Stimulated activated naive CD4-positive, alpha-beta T cell (primary cell): Measurements from ENCODE around the gene DLGAP1.

Experiments used
- DNase-seq, 6 experiments: peaks; one replicate each; lab custom pipeline; 2025; lab: John Stamatoyannopoulos, UW

DLGAP1 gene

DNA sequence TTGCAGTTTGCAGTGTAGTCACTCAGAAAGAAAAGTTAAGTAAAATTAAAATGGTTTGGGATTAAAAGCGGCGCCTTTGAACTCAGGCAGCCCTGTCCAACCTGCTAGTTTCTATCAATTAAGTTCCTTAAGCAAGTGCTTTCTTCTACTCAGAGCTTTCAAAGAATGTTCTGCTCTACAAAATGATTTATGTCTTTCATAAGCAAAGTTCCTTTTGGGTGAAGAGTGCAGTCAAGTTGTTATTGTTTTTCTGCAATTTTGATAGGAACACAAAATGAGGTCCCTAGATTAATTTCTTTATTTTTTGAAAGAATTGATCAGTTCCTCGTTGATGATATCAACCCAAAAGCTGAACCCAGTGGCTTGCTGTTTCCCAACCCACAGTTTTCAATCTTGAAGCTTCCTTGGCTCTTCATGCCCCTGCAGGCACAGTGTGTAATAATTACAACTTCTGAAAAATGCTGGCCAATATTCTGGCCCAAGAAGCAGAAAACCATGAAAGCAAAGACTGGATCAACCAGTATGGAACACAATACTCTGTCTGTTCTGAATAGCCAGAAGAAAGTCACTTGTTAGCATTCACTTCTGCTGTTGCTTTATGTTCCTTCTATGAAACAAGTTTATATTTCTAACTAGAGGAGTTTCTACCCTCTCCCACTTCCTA is 916.0 kb downstream of the DLGAP1 start:
- no peak for DNase-seq

DNA sequence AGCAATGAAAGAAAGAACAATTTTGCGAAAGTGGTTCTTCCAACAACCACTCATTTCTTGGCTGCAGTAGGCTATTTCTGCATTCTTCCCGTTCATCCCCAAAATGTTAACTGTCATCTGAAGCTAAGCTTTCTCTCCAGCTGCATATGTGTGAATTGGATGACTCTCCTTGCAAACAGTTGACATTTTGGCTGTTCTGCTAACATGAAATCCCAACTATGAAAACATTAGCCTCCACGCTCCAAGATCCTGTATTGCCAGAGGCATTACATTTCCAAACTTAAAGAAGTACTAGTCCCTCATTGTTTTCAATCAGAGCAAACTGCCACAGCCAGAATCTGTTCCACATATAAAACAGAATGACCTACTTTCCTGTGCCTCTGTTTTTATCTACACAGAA is 916.7 kb downstream of the DLGAP1 start:
- no peak for DNase-seq

DNA sequence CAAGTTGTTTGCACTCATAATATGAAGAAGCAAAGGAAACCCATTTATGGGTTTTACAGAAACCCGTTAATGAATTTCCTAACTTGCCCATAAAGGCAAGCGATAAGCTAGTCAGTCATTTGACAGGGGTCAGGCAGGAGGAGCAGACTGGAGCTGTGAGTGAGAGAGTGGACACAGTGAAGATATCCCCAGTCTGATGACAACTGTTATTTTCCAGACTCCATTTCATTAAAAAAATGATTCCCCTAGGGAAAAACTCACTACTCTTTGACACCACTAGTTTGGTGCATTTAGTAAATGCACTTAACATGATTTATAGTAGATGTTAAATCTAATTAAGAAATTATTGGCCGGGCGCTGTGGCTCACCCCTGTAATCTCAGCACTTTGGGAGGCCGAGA is 924.3 kb downstream of the DLGAP1 start:
- no peak for DNase-seq

DNA sequence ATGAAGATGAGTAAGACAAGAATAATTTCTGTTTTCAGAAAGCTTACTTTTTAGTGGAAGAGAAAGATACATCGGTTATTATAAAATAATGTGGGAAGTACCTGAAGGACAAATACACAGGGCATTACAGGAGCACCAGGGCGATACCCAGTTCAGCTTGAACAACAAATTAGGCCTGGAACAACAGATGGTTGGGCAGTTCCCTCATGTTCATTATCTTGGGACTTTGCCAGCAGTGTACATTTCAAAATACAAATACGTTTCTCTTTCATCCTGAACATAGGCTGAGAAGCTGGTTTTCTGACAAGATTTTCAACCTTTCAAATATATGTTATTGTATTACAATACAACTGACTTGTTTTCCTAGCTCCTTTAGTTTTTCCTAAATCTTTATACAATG is 925.5 kb downstream of the DLGAP1 start:
- no peak for DNase-seq

DNA sequence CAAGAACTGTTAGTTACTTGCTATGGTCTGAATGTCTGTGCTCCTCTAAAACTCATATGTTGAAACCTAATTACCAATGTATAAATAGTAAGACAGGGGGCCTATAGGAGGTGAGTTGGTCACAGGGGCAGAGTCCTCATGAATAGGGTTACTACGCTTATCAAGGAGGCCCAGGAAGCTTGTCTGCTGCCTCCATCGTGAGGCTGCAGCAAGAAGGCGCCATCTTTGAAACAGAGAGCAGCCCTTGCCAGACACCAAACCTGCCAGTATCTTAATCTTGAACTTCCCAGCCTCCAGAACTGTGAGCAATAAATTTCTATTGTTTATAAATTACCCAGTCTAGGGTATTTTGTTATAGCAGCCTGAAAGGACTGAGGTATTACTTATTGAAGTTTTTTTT is 926.0 kb downstream of the DLGAP1 start:
- DNase-seq = no peak

DNA sequence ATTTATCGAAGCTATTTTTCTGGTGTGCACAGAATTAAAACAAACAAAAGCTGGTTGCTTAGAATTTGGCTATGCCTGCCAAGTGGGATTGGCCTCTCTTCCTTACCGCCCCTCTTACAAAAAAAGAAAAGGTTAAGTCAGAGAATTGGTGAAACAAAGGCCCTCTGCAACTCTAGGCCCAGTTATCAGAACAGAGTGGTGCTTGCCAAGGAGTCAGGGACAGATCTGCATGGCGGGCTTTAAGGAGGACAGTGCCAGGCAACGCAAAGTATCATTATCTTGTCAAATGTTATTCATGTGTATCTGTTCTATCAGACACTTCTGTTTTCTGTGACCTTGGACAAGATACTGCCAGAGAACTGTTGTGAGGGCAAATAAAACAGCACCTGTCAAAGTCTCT is 926.9 kb downstream of the DLGAP1 start:
- DNase-seq = no peak

DNA sequence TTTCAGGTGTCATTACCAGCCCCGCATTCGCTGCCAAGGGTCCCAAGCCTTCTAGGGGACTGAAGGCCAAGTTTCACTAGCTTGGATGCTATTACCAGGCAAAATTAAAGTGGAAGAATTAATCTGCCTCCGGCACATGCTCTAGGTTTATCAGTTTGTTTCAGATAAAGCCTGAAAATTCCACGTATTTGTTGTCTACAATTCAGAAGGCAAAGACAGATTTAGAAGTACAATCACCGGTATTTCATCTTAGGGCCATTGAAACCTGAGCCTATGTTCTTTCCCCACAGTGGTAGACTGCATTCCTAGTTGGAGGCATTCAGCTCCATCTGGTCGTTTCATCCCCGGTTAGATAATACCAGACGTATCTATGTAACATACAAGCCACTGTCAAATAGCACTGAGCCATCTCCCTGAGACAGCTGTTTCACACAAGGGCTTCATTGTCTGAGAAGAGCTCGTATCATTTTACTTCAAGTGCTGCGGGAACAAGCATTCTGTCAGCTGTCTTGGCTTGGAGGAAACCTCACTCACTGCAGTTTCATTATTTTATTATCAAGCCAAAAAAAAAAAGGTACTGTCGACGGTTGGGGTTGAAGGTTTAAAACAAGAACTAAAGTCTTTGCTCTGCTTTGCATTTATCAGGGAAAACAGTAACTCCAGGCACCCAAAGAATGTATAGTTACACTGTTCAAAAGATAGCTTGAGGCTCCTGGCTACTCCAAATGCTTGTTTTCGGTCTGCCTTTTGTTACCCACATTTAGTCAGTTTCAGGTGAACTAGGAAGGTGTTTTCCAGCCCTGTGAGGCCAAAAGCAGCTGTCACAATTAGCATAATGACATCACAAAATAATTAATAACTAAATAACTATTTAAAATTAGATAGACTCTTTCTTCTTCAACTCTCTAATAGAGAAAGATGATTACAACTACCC is 928.4 kb downstream of the DLGAP1 start:
- DNase-seq = no peak

DNA sequence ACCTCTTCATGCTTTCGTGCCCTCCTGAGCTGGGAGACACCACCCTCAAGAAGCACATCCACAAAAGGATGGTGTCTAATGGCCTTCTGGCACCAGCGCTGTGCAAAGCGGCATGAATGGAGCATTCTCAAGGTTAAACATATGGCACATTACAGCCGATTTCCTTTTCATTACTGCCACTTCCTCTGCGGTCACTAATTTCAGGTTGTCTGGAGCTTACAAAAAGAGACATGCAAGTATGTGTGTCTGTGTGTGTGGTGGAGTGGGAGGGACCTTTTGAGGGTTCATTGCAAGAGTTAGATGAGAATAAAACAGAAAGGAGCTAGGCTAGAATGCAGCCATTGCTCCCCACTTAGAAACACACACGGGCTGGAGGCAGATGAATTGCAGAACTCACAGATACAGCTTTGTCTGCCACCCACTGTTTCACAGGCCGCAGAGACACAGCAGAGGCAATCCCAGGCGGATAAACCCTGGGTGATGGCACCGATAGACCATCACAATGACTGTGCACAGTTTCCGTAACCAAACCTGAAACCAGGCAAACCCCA is 929.2 kb downstream of the DLGAP1 start:
- peak in 2 of 6 experiments; percentile 16 to 30 for DNase-seq

DNA sequence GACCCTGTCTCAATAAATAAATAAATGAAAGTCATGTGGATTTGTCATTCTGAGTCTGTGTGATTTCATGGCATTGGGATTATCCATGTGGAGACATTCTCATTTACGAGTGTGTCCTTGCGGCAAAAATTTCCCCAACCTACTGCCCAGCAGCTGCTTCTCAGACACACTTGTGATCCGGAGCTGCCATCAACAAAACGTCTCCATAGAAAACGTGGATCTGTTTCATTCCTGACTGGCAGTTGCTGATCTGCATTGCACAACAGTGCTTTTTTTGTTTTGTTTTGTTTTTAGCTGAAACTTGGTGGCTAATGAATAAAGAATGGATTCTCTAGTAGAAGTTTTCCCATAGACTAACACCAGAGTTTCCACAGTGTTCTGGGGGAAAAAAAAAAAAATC is 930.4 kb downstream of the DLGAP1 start:
- DNase-seq = no peak

DNA sequence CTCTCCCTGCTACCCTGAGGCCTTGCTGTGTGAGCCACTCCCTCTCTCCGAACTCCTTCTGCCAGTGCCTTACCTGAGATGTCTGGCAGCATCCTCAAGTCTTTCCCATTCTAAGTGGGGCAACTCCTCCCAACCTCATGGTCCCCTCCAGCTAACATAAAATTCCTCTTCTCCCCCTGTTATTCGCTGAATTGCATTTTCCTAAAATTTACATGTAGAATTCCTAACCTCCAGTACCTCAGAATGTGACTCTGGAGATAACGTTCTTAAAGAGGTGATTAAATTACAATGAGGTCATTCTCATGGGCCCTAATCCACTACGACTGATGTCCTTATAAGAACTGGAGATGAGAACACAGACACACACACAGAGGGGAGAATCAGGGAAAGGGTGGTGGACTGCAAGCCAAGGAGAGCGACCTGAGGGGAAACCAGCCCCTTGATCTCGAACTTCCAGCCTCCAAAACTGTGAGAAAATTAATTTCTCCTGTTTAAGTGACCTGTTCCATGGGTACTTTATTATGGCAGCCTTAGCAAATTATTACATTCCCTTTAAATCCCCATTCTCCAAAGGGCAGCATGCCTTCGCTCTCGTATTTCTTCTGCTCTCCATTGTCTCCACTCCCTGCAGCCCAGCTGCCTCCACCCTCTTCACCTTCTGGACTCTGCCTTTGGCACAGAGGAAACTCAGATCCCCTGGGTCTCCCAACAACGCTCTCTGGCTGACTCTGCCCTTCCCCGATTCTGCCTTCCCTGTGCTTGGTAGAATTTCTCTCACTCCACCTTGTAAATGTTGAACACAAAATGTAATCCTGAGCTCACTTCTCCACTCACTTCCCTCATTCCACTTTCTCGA is 934.6 kb downstream of the DLGAP1 start:
- DNase-seq = no peak

DNA sequence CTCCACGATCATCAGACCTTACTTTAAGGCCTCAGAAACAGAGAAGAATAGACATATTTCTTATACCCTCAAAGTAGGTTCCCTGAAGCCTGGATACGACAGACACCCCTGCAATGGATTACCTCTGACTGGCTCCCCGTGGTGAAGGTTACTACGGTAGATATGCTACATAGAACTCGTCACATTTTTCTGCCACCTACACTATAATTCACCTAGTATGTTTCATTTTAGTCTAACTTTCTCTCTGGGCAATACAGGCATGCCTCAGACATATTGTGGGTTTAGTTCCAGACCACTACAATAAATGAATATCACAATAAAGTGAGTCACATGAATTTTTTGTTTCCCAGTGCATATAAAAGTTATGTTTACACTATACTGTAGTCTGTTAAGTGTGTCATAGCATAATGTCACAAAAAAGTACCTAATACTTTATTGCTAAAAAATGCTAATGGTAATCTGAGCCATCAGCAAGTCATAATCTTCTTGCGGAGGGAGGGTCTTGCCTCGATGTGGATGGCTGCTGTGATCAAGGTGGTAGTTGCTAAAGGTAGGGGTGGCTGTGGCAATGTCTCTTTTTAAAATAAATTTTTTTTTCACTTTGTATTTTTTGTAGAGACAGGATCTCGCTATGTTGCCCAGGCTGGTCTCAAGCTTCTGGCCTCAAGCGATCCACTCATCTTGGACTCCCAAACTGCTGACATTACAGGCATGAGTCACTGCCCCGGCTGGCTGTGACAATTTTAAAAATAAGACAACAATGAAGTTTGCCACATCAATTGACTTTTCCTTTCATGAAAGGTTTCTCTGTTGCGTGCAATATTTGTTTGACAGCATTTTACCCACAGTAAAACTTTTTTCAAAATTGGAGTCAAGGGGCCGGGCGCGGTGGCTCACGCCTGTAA is 940.5 kb downstream of the DLGAP1 start:
- no peak for DNase-seq

DNA sequence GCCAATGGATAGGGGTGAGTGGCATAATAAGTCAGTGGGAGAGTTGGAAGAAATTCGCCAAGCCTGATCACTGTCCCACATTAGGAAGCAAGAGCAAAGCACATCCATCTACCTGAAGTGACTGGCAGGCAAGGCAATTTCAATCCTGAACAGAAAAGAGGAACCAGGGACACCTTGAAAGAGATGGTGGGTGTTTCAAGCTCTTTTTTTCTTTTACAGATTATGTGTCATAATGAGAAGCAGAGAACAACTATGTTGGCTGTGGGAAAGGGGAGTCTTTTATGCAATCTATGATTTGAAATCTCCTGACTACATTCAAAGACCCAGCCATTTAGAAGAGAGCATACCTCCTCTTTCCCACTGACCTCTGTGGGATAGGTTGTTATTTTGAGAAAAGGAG is 941.6 kb downstream of the DLGAP1 start:
- no peak for DNase-seq

DNA sequence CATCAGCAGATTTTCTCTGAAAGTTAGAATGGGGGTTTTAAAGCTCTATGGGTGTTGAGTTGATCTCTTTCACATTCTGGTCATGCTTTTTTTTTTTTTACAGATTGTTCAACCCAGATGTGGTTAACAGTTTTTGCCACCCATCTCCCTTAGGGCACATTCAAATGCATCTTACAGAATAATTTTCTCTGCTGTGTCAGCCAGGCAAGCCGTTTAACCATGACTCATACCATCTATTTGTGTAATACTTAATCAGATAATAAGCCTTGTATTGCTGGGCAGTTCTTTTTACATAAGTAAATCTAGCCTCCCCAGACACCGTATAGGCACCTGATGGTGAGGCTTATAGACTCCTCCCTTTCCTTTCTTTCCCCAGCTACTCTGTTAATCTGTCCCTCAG is 943.1 kb downstream of the DLGAP1 start:
- DNase-seq = no peak

DNA sequence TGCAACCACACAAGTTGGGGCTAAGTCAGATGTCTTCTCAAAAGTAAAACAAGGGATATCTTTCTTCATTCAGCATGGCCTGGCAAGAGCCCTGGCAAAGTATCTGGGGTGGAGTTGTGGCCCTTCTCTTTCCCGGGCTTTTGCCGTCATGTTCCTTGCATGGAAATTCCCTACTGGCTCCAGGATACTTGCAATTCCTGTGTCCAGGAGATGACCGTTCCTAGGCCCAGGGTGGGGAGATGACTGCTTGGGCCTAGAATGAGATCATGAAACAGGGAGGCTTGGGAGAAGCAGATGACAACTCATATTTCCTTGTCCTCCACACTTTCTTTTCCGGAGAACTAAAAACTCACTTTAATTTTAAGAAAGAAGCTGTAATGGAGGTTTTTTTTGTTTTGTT is 944.2 kb downstream of the DLGAP1 start:
- DNase-seq = no peak

DNA sequence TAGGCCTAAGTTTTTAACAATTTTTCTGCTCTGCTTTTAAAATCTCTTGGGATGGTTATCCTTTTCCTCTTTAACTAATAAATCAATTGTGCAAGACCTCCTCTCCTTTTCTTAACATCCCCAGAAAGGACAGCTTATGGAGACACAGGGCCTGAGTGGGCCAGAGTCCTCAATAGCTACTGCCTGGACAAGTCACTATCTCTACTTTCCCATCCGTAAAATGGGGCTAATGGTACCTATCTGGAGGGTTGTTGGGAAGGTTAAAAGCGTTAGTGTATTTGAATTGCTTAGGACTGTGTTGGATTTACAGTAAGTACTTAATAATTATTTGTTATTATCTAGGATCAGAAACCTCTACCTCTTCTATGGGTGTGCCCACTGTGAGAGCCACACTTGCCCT is 945.1 kb downstream of the DLGAP1 start:
- DNase-seq = no peak

DNA sequence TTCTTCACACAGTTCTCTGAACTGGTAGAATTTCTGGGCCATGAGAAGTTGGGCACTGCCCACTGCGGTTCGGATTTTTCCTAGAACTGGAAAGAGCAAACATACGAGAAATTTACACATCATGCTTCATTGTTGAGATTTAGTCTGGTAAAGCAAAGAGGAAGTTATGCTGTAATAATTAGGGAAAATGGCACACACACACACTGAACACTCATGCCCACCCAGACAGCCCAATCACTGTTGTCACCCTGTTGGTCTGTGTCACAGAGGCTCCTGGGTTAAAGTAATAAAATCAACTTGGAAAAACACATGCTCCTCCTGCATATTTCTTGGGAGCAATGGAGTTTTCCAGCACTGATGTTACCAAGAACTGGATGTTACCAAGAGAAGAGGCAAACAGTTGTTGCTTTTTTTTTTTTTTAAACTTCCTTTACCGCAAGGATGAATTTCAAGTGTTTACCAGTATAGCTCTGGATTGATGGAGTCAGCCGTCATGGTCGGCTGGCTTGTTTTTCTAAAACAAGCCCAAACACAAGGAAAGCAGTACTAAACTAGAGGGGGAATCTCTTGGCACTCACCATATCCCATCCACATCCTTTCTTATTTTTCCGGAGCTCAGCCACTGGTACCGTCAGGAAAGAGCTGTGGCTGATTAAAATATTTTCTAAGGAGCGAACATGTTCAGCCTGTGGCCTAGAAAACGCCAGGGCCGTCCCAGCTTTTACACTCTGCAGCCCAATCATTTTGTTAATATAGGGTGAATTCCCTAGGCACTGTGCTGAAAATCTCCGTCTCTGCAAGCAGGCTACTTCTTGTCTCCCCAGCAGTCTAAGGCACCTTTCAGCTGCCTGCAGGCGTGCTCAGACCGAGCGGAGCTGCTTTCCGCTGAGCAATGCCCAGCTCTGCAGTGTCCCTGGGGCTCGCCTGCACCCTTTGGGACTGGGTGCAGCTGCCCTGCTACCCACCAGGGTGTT is 946.2 kb downstream of the DLGAP1 start:
- DNase-seq = no peak

DNA sequence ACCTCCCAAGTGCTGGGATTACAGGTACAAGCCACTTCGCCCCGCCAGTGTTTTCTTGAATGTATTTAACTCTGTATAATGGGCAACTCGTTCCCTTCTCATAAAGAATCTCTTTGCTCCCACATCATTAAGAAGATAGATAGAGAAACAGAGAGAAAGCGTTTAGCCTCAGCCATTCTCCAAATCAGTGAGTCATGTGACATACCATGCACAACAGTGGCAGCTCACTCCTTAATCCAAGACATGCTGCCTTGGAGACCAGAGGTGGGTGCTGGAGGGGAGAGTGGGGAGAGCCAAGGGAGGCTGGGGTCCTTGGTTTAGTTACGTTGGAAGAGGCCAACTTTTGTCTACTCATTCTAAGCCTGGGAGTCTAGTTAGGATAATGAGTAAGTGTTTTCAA is 950.5 kb downstream of the DLGAP1 start:
- no peak for DNase-seq

DNA sequence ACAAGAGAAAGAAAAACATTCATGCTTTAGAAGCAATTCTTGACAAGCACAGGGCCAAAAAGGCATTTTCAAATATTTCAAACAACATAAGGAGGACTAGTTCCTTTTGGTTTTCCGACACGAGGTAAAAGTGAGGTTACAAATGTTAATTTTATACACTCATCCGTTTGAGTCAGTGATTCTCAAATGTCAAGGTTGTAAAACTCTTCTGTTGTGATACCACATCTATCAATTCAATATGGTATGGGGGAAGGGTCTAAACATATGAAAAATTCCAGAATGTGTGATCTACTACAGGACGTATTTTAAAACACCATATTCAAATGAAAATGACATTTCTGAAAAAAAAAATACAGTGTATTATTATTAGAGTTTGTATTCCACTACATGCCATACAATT is 952.5 kb downstream of the DLGAP1 start:
- DNase-seq = no peak

DNA sequence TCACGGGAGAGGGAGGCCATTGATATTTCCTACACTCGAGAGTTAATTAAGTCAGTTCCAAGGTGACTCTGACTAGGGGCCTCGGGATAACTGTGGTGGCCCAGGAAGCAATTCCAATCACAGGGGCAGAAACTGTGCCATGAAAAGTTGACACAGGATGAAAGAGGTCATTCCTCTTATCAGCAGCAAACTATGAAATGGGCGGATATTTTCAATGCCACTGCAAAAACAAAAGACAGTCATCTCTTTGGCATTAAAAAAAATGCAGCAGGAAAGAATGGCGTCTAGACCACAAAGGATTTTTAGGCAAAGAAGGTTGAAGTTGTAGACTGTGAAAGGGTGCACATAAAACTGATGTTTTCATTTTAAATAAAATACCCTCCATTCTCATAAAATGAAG is 955.1 kb downstream of the DLGAP1 start:
- DNase-seq = no peak

DNA sequence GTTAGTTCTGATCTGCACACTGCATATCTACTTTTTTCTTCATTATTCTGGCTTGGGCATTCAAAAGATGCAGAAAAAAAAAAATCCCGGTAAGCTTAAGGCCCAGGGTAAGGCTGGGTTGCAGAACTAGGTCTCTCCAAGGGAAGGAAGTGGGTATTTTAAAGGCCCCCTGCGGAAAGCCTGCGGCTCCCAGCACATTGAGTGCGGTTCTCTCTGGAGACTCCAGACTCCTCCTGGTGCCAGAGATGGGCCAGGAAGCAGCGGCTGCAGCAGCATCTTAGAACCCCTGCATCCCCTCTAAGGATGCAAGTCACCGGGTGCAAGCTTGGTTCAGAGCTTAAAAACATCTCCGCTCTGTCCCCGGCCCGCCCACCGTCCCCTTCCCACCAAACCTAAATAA is 955.6 kb downstream of the DLGAP1 start:
- peak in 1 of 6 experiments; percentile 10 for DNase-seq
